ENCODE results near the gene GNG7.

DNA sequence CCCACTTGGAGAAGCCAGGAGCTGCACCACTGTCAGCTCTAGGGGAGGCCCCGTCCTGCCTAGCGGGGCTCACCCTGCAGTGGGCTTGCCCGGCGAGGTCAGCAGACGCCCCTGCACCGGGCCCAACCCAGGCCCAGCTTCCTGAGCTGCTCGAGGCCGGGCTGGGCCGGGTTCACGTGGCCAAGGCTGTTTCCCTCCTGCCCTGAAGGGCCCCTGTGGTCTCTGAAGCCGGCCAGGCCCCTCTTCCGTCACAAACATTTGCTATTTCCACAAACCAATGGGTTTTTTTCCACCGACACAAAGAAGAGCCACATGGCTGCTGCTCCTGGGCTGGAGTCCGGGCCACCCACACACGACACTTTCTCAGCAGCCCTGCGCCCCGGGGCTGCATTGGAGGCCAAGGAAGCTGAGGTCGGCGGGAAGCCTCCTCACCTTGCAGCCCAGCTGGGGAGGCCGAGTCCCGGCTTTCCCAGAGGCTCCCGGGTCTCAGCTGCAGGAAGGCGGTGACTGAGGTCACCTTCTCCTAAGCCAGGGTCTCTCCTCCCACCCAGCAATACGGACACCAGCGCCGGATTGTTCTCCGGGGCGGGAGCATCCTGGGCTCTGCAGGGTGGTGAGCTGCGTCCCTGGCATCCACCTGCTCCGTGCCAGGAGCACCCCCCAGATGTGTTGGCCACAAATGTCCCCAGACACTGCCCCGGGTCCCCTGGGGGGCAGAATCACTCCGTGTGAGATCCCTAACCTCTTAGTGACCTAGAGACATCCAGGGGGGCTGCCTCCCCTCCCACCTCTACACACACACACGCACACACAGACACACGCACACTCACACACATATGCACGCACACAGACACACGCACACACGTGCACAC is 146.0 kb downstream of the GNG7 start:
- no peak for TF ChIP-seq POLR2A (IDR thresholded peaks at IDR 0.05; ENCODE audit: low read depth, low read length)
- TF ChIP-seq POLR2AphosphoS5 (IDR thresholded peaks at IDR 0.05; ENCODE audit: low read depth, low read length), result no peak
